Erythroblast (primary cell): ENCODE results near the gene EPHA2.

Source experiments
- GATA1 ChIP-seq: IDR thresholded peaks from 2 replicates; pipeline ENCODE4 v1.6.1; 2011; ENCODE audit warnings: low read depth, mild to moderate bottlenecking, control low read depth, low read length, moderate library complexity
- POLR2A ChIP-seq: IDR thresholded peaks from 2 replicates; pipeline ENCODE4 v1.6.1; 2011; ENCODE audit warnings: mild to moderate bottlenecking, low read length

- TF ChIP-seq POLR2A (no peak), GATA1 (no peak)
Observed at GRCh38 chr1:16149702-16150488, 6.0 kb downstream of the EPHA2 start.
